Measurements from ENCODE around the gene INAFM2.

DNA sequence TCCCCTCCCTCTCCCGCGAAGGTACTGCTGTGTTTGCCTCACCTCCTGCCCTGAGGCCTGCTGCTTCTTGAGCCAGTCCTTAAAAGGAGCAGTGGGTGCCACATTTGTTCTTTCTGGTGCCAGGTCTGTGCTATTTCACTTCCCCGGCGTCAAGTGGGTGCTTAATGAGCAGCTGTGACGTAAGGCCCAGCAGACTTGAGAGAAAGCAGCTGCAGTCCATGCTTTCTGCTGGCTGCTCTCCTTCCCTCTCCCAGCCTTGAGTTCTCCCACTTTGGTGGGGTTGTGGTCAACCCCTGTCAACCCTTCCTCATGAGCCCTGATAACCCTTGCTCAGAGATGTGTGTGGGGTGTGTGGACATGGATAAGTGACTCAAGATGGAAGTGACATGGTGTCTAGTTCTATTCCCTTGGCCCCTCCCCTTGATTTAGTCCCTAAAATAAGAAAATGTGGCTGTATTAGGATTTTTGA lies 6.9 kb downstream of the INAFM2 start:
- TF ChIP-seq NFYB (IDR thresholded peaks at IDR 0.05; ENCODE audit: insufficient read depth, low read depth, low read length) (no peak), FOS (IDR thresholded peaks at IDR 0.05; ENCODE audit: borderline replicate concordance, extremely low read depth, insufficient read length) (no peak), POLR2A (IDR thresholded peaks at IDR 0.05; ENCODE audit: low read depth, low read length) (no peak), POLR2AphosphoS5 (IDR thresholded peaks at IDR 0.05; ENCODE audit: low read length) (no peak), SPI1 (IDR thresholded peaks at IDR 0.05; ENCODE audit: borderline replicate concordance, insufficient read depth, low read depth, low read length) (no peak), EGR1 (IDR thresholded peaks at IDR 0.05; ENCODE audit: borderline replicate concordance in 1 of 2, low read depth in 2 of 2, low read length in 2 of 2) (no peak), SIN3A (IDR thresholded peaks at IDR 0.05; ENCODE audit: low read depth, low read length) (no peak), ZZZ3 (IDR thresholded peaks at IDR 0.05; ENCODE audit: control insufficient read depth, insufficient read length, low read depth) (no peak), RCOR1 (conservative IDR thresholded peaks at IDR 0.05; ENCODE audit: low read depth, low read length) (no peak), ZSCAN29 (IDR thresholded peaks at IDR 0.05) (no peak)
- TF ChIP-seq, protein P1, sequence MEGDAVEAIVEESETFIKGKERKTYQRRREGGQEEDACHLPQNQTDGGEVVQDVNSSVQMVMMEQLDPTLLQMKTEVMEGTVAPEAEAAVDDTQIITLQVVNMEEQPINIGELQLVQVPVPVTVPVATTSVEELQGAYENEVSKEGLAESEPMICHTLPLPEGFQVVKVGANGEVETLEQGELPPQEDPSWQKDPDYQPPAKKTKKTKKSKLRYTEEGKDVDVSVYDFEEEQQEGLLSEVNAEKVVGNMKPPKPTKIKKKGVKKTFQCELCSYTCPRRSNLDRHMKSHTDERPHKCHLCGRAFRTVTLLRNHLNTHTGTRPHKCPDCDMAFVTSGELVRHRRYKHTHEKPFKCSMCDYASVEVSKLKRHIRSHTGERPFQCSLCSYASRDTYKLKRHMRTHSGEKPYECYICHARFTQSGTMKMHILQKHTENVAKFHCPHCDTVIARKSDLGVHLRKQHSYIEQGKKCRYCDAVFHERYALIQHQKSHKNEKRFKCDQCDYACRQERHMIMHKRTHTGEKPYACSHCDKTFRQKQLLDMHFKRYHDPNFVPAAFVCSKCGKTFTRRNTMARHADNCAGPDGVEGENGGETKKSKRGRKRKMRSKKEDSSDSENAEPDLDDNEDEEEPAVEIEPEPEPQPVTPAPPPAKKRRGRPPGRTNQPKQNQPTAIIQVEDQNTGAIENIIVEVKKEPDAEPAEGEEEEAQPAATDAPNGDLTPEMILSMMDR (IDR thresholded peaks at IDR 0.05 in 2 of 3, conservative IDR thresholded peaks at IDR 0.05 in 1 of 3; ENCODE audit: control insufficient read depth in 2 of 3, extremely low read depth in 1 of 3, insufficient read depth in 1 of 3, low read depth in 3 of 3, low read length in 3 of 3), result no peak
- TF ChIP-seq, protein P2, sequence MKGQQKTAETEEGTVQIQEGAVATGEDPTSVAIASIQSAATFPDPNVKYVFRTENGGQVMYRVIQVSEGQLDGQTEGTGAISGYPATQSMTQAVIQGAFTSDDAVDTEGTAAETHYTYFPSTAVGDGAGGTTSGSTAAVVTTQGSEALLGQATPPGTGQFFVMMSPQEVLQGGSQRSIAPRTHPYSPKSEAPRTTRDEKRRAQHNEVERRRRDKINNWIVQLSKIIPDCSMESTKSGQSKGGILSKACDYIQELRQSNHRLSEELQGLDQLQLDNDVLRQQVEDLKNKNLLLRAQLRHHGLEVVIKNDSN (IDR thresholded peaks at IDR 0.05; ENCODE audit: borderline replicate concordance, extremely low read length, insufficient read depth, low read depth, low read length), result no peak
- TF ChIP-seq, protein P3, sequence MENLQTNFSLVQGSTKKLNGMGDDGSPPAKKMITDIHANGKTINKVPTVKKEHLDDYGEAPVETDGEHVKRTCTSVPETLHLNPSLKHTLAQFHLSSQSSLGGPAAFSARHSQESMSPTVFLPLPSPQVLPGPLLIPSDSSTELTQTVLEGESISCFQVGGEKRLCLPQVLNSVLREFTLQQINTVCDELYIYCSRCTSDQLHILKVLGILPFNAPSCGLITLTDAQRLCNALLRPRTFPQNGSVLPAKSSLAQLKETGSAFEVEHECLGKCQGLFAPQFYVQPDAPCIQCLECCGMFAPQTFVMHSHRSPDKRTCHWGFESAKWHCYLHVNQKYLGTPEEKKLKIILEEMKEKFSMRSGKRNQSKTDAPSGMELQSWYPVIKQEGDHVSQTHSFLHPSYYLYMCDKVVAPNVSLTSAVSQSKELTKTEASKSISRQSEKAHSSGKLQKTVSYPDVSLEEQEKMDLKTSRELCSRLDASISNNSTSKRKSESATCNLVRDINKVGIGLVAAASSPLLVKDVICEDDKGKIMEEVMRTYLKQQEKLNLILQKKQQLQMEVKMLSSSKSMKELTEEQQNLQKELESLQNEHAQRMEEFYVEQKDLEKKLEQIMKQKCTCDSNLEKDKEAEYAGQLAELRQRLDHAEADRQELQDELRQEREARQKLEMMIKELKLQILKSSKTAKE (IDR thresholded peaks at IDR 0.05; ENCODE audit: low read depth, poor library complexity, severe bottlenecking), result no peak
